SH-SY5Y (cell line): ENCODE measurements around the gene RAD50.

Experiments
- GATA2 ChIP-seq: IDR thresholded peaks from 2 replicates; pipeline ENCODE4 v1.6.1; 2011; ENCODE audit warnings: mild to moderate bottlenecking, low read depth, low read length
- GATA3 ChIP-seq: IDR thresholded peaks from 2 replicates; pipeline ENCODE4 v1.6.1; 2011; ENCODE audit warnings: low read depth, mild to moderate bottlenecking, low read length, moderate library complexity

GRCh38 chr5:132608107-132608506 lies 51.3 kb downstream of the RAD50 start:
- no peak for TF ChIP-seq GATA2
- no peak for TF ChIP-seq GATA3
